ENCODE results near the gene ADAMTS12.

DNA sequence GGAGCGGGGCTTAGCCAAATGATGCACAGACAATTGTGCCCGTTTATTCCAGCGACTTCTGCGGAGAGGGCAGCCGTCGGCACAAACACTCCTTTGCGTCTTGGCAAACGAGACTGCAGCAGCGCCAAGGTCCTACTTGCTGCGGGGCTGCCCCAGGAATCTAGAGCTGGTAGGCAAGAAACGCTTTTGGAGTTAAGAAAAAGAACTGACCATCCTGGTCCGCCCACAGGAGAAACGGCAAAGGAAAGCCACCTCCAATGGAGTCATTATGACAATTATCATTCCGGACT lies 46.7 kb upstream of the ADAMTS12 start:
- TF ChIP-seq, protein P1, sequence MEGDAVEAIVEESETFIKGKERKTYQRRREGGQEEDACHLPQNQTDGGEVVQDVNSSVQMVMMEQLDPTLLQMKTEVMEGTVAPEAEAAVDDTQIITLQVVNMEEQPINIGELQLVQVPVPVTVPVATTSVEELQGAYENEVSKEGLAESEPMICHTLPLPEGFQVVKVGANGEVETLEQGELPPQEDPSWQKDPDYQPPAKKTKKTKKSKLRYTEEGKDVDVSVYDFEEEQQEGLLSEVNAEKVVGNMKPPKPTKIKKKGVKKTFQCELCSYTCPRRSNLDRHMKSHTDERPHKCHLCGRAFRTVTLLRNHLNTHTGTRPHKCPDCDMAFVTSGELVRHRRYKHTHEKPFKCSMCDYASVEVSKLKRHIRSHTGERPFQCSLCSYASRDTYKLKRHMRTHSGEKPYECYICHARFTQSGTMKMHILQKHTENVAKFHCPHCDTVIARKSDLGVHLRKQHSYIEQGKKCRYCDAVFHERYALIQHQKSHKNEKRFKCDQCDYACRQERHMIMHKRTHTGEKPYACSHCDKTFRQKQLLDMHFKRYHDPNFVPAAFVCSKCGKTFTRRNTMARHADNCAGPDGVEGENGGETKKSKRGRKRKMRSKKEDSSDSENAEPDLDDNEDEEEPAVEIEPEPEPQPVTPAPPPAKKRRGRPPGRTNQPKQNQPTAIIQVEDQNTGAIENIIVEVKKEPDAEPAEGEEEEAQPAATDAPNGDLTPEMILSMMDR (conservative IDR thresholded peaks at IDR 0.05): no peak
- no peak for TF ChIP-seq ZFX (IDR thresholded peaks at IDR 0.05)
